ENCODE data around the gene SH3RF3. TPM values are rescaled to one million over a fixed set of nuclear protein-coding genes. Genes with fewer than 3 reads are reported as not detected.

The SH3RF3 gene
- total RNA-seq, 1 experiment from 2014 or later = 0.34 TPM

DNA sequence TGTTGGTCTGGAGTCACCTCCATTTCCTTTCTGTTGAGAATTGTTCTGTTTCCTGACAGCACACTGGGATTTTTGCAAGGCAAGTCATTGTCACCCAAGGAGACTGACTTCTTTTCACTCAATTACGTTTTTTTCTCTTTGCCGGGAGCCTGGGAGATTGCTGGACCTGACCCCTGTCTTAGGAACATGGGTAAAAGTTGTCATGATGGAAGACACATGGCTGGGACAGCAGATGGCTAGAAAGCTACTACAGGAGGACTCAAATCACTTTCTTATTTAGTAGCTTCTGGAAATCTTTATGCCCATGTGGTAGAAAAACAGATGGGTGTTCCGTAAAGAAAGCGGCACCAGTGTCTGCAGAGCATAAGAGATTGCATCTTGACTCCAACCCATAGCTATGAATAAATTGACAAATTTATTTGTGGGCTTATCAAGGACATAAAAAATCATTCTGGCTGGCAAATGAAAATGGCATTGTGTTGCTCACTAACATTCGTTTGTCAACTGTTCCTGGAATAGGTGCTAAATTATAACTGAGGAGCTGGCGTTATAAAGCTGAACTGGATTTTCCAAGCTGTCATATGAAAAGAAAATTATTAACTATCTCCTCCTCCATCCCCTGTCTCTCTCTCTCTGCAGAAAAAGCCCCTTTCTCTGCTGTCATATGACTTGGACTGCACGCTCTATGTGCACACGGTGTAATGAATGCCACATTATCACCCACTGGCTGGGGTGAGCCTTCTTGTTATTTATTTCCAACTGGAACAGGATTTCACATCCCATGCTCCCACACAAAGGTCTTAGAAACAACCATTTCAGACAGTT lies 159.8 kb downstream of the SH3RF3 start:
- H4K20me1 ChIP-seq (ENCODE audit: insufficient read depth, low read depth, low read length) = no peaks in the 10 kb centered on the region
- H3K9ac ChIP-seq (ENCODE audit: low read length) = no peak overlapping the region
- H3K27ac ChIP-seq (ENCODE audit: low read length) = no peak overlapping the region
- DNase-seq = no peak
- no peaks in the 10 kb centered on the region for H3K36me3 ChIP-seq (ENCODE audit: insufficient read depth, low read length)
- no peaks in the 10 kb centered on the region for H3K9me2 ChIP-seq (replicated peaks; ENCODE audit: insufficient read depth, low read length)
- peak overlapping the region; percentile 67 for H3K4me2 ChIP-seq (ENCODE audit: low read depth, low read length, poor library complexity, severe bottlenecking)
- no peaks in the 10 kb centered on the region for H3K79me2 ChIP-seq (ENCODE audit: low read length)
- no peak overlapping the region for H2AFZ ChIP-seq (ENCODE audit: low read length)
- no peaks in the 10 kb centered on the region for H3K9me3 ChIP-seq (ENCODE audit: low read length)
- H3K27me3 ChIP-seq (ENCODE audit: low read length) = no peaks in the 10 kb centered on the region
- H3K4me1 ChIP-seq (ENCODE audit: low read length) = peaks cover 50% of the 10 kb centered on the region
- no peak overlapping the region for H3K4me3 ChIP-seq (ENCODE audit: low read length)

DNA sequence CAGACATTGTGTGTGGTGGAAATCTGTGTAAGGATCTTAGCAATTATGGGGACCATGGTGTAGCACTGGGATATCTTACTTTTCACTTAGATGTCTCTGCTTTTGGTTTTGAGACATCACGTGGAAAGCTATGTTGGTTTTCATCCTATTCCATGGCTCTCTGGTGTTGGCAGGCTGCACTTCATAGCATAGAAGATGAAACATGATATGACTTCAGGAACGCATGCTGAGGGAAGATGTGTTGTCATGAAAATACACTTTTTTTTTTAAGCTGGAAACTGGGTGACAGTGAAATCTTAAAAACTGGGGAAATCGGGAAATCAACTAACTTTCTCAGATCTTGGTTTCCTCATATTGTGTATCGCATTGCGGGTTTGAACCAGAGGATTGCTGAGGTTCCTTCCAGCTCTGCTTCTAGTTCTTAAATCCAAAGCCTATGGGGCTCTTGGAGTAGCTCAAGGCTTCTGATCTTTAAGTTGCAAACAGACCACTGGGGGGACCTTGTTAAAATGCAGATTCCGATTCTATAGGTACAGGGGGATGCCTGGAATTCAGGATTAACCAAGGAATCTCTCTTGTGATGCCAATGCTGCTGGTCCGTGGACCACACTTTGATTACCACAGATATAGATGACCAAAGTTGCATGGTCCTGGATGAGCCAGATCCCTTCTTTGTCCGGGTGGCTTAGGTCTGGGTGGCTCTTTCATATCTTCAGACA lies 160.7 kb downstream of the SH3RF3 start:
- H3K4me1 ChIP-seq (ENCODE audit: low read length) = peaks cover 49% of the 10 kb centered on the region
- no peak overlapping the region for H3K27ac ChIP-seq (ENCODE audit: low read length)
- H3K79me2 ChIP-seq (ENCODE audit: low read length) = no peaks in the 10 kb centered on the region
- H3K9me3 ChIP-seq (ENCODE audit: low read length) = no peaks in the 10 kb centered on the region
- H3K4me3 ChIP-seq (ENCODE audit: low read length) = no peak overlapping the region
- H3K27me3 ChIP-seq (ENCODE audit: low read length) = no peaks in the 10 kb centered on the region; the same call in 1 of the 2 replicates
- H3K9ac ChIP-seq (ENCODE audit: low read length) = no peak overlapping the region
- no peaks in the 10 kb centered on the region for H4K20me1 ChIP-seq (ENCODE audit: insufficient read depth, low read depth, low read length)
- no peaks in the 10 kb centered on the region for H3K9me2 ChIP-seq (replicated peaks; ENCODE audit: insufficient read depth, low read length)
- DNase-seq = no peak
- no peak overlapping the region for H2AFZ ChIP-seq (ENCODE audit: low read length)
- H3K4me2 ChIP-seq (ENCODE audit: low read depth, low read length, poor library complexity, severe bottlenecking) = no peak overlapping the region
- no peaks in the 10 kb centered on the region for H3K36me3 ChIP-seq (ENCODE audit: insufficient read depth, low read length)

DNA sequence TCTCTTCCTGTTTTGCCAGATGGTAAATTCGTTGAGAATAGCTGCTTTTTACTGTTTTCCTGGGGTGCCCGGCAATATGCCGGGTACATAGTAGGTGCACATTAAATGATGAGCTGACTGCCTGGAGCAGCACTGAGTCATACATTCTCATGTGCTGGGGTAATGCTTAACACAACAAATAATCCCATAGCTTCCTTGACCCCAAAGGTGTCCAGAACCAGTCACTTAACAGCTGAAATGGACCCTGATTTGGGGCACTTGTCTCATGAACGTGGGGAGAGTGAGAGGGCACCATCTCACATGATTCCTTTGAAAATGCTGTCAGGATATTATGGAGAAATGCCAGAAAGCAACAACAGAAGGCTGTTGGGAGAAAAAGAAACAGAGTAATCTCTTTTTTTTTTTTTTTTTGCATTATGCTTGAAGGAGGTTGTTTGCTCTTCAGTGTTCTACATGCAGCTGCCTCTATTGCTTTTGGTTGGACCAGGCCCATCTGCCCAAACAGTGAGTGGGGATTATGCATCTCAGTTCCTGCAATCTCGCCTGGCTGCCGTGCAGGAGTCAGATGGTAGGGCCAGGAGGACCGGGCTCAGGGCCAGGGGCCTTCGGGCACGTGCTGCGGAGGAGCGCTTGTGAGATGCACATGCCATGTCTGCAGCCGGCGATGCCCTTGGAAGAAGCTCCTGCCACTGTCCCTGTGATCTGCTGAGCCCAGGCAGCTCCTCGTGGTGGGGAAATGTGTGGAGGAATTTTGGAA lies 162.1 kb downstream of the SH3RF3 start:
- no peak overlapping the region for H3K4me3 ChIP-seq (ENCODE audit: low read length)
- H3K27ac ChIP-seq (ENCODE audit: low read length) = no peak overlapping the region
- H3K36me3 ChIP-seq (ENCODE audit: insufficient read depth, low read length) = no peaks in the 10 kb centered on the region
- no peaks in the 10 kb centered on the region for H3K79me2 ChIP-seq (ENCODE audit: low read length)
- no peaks in the 10 kb centered on the region for H3K9me3 ChIP-seq (ENCODE audit: low read length)
- H3K9me2 ChIP-seq (replicated peaks; ENCODE audit: insufficient read depth, low read length) = no peaks in the 10 kb centered on the region
- no peaks in the 10 kb centered on the region for H4K20me1 ChIP-seq (ENCODE audit: insufficient read depth, low read depth, low read length)
- no peaks in the 10 kb centered on the region; the same call in 1 of the 2 replicates for H3K27me3 ChIP-seq (ENCODE audit: low read length)
- peaks cover 35% of the 10 kb centered on the region for H3K4me1 ChIP-seq (ENCODE audit: low read length)
- no peak for DNase-seq
- no peak overlapping the region for H3K4me2 ChIP-seq (ENCODE audit: low read depth, low read length, poor library complexity, severe bottlenecking)
- H3K9ac ChIP-seq (ENCODE audit: low read length) = no peak overlapping the region
- H2AFZ ChIP-seq (ENCODE audit: low read length) = no peak overlapping the region

DNA sequence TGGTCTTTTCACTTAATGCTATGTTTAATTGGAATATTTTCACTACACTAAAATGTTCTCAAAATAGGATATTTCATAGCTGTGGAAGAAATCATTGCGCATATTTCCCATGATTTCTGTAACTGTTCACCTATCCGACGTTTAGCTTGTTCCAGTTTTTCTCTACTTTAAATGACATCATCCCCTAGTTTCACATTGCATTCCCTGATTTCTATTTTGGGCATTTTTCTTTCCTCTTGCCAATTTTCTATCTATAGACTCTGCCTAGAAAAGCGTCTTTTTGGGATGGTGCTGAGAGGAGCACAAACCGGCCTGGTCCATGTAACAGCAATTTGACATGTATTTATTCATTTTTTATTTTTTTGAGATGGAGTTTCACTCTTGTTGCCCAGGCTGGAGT lies 163.4 kb downstream of the SH3RF3 start:
- Histone ChIP-seq H3K9me3 (ENCODE audit: low read length) (no peaks in the 10 kb centered on the region), H2AFZ (ENCODE audit: low read length) (no peak overlapping the region), H3K36me3 (ENCODE audit: insufficient read depth, low read length) (no peaks in the 10 kb centered on the region), H3K4me3 (ENCODE audit: low read length) (no peak overlapping the region), H3K4me1 (ENCODE audit: low read length) (peaks cover 21% of the 10 kb centered on the region), H3K9ac (ENCODE audit: low read length) (no peak overlapping the region), H3K4me2 (ENCODE audit: low read depth, low read length, poor library complexity, severe bottlenecking) (no peak overlapping the region), H3K27ac (ENCODE audit: low read length) (no peak overlapping the region), H3K9me2 (replicated peaks; ENCODE audit: insufficient read depth, low read length) (no peaks in the 10 kb centered on the region), H4K20me1 (ENCODE audit: insufficient read depth, low read depth, low read length) (no peaks in the 10 kb centered on the region), H3K79me2 (ENCODE audit: low read length) (no peaks in the 10 kb centered on the region), H3K27me3 (ENCODE audit: low read length) (no peaks in the 10 kb centered on the region; the same call in 1 of the 2 replicates)
- DNase-seq = no peak

DNA sequence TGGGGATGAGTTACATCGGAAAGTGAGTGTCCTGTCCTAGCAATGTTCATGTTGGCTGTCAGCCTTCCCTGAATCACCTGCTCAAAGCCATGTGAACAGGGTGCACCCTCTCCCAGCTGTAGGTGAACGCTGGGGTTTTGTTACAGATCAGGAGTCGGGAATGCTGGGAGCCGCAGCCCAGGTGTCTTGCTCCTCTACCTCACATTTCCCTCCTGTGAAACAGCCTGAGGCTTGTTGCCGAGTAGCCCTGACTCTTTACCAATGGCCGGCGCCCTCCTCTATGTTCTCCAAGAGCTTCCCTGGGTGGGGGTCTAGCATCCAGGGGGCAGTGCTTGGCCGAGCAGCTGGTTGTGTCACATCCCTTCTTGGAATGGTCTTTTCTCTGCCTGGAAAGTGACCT lies 164.7 kb downstream of the SH3RF3 start:
- Histone ChIP-seq H3K9ac (ENCODE audit: low read length) (no peak overlapping the region), H2AFZ (ENCODE audit: low read length) (no peak overlapping the region), H3K4me2 (ENCODE audit: low read depth, low read length, poor library complexity, severe bottlenecking) (no peak overlapping the region), H3K27me3 (ENCODE audit: low read length) (no peaks in the 10 kb centered on the region; the same call in 1 of the 2 replicates), H3K79me2 (ENCODE audit: low read length) (no peaks in the 10 kb centered on the region), H3K4me1 (ENCODE audit: low read length) (peaks cover 9% of the 10 kb centered on the region), H3K4me3 (ENCODE audit: low read length) (no peak overlapping the region), H4K20me1 (ENCODE audit: insufficient read depth, low read depth, low read length) (no peaks in the 10 kb centered on the region), H3K36me3 (ENCODE audit: insufficient read depth, low read length) (no peaks in the 10 kb centered on the region), H3K27ac (ENCODE audit: low read length) (no peak overlapping the region), H3K9me2 (replicated peaks; ENCODE audit: insufficient read depth, low read length) (no peaks in the 10 kb centered on the region), H3K9me3 (ENCODE audit: low read length) (no peaks in the 10 kb centered on the region)
- DNase-seq = no peak

DNA sequence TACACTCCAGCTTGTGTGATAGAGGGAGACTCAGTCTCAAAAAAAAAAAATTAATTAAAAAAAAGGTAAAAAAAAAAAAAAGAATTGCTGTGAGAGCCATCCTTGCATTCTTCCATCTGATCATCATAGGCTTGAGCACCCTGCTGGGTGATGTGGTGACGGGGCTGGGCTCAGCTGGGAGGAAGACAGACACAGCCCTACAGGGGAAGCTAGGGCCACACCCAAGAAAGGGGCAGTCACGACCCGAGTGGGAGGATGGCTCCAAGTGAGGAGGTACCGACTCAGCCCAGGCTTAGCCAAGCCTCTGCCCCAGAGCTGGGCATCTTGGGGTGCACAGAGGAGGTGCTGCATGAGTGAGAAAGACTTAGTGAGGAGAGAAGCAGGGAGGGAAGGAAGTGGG lies 165.5 kb downstream of the SH3RF3 start:
- no peaks in the 10 kb centered on the region for H3K9me2 ChIP-seq (replicated peaks; ENCODE audit: insufficient read depth, low read length)
- H3K4me3 ChIP-seq (ENCODE audit: low read length) = no peak overlapping the region
- H3K79me2 ChIP-seq (ENCODE audit: low read length) = no peaks in the 10 kb centered on the region
- H4K20me1 ChIP-seq (ENCODE audit: insufficient read depth, low read depth, low read length) = no peaks in the 10 kb centered on the region
- H3K27ac ChIP-seq (ENCODE audit: low read length) = no peak overlapping the region
- DNase-seq = no peak
- no peaks in the 10 kb centered on the region for H3K36me3 ChIP-seq (ENCODE audit: insufficient read depth, low read length)
- no peak overlapping the region for H3K4me2 ChIP-seq (ENCODE audit: low read depth, low read length, poor library complexity, severe bottlenecking)
- no peaks in the 10 kb centered on the region; the same call in 1 of the 2 replicates for H3K4me1 ChIP-seq (ENCODE audit: low read length)
- H3K9me3 ChIP-seq (ENCODE audit: low read length) = no peaks in the 10 kb centered on the region
- no peak overlapping the region for H3K9ac ChIP-seq (ENCODE audit: low read length)
- no peak overlapping the region for H2AFZ ChIP-seq (ENCODE audit: low read length)
- no peaks in the 10 kb centered on the region; the same call in 1 of the 2 replicates for H3K27me3 ChIP-seq (ENCODE audit: low read length)

DNA sequence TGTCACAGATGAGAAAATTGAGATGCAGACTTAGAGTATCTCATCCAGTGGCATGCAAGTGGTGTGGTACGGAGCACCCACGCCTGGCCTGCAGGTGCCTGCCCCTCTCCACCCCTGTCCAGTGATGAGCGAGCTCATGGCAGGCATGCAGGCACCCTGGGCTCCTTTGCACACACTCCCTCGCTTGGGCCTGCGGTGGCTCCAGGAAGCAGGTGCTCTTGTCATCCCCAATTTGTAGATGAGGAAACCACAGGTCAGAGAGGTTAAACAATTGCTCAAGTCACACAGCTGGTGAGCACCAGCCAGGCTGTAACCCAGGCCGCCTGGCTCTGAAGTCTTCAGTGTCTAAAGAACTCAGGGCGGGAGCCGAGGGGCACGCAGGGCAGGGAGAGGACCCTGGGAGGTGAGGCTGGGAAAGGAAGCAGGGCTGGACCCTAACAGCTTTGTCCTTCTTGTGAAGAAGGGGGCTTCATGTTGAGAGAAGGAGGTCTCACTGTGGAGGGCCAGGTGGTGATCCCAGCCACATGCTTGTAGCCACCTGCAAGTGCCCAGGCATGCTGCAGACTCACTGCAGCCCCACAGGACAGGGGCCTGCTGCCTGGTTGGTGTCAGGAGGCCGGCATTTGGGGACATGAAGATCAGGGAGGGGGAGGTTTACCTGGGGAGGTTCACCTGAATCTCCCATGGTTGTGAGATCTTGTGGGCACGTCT lies 166.2 kb downstream of the SH3RF3 start:
- no peaks in the 10 kb centered on the region for H3K9me2 ChIP-seq (replicated peaks; ENCODE audit: insufficient read depth, low read length)
- H3K27me3 ChIP-seq (ENCODE audit: low read length) = no peaks in the 10 kb centered on the region; the same call in 1 of the 2 replicates
- no peak overlapping the region for H3K4me2 ChIP-seq (ENCODE audit: low read depth, low read length, poor library complexity, severe bottlenecking)
- H3K79me2 ChIP-seq (ENCODE audit: low read length) = no peaks in the 10 kb centered on the region
- no peaks in the 10 kb centered on the region for H3K9me3 ChIP-seq (ENCODE audit: low read length)
- H3K9ac ChIP-seq (ENCODE audit: low read length) = no peak overlapping the region
- H3K36me3 ChIP-seq (ENCODE audit: insufficient read depth, low read length) = no peaks in the 10 kb centered on the region
- no peaks in the 10 kb centered on the region for H4K20me1 ChIP-seq (ENCODE audit: insufficient read depth, low read depth, low read length)
- H3K27ac ChIP-seq (ENCODE audit: low read length) = no peak overlapping the region
- no peak overlapping the region for H2AFZ ChIP-seq (ENCODE audit: low read length)
- H3K4me1 ChIP-seq (ENCODE audit: low read length) = no peaks in the 10 kb centered on the region; the same call in 1 of the 2 replicates
- H3K4me3 ChIP-seq (ENCODE audit: low read length) = no peak overlapping the region
- no peak for DNase-seq
